GM12891 (cell line): ENCODE data around the gene CTXN3.

Source experiments
- PAX5 ChIP-seq: IDR thresholded peaks from 2 replicates; pipeline ENCODE4 v1.6.1; 2011; ENCODE audit warnings: low read length, moderate library complexity, mild to moderate bottlenecking; ENCODE audit not compliant: insufficient read depth, severe bottlenecking
- POLR2A ChIP-seq: IDR thresholded peaks from 2 replicates; pipeline ENCODE4 v1.6.1; 2011; ENCODE audit warnings: low read depth, low read length, control low read depth
- POLR2AphosphoS5 ChIP-seq: IDR thresholded peaks from 2 replicates; pipeline ENCODE4 v1.6.1; 2011; ENCODE audit warnings: low read depth, low read length, control low read depth
- POU2F2 ChIP-seq: IDR thresholded peaks from 2 replicates; pipeline ENCODE4 v1.6.1; 2011; ENCODE audit warnings: low read depth, mild to moderate bottlenecking, control low read depth, low read length, moderate library complexity
- SPI1 ChIP-seq: IDR thresholded peaks from 2 replicates; pipeline ENCODE4 v1.6.1; 2011; ENCODE audit warnings: low read depth, low read length, control low read depth
- TAF1 ChIP-seq: IDR thresholded peaks from 2 replicates; pipeline ENCODE4 v1.6.1; 2011; ENCODE audit warnings: low read depth, low read length, control low read depth

DNA sequence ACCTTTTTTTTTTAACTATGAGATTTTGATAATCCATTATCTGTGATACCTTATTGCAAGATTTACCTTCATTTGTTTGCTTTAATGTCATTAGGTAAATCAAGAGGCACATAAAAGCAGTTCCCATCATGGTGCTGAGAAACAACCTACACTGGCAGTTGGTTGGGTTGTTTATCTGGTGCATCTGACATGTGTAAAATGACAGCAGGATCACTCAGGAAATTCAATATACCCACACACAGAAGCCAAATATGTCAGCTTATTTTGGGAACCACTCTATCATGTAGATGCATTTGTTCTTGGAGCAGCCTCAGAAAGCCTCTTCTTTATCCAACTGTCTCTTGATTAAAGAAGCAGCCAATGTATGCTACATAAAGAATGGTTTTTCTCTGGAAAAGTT lies 46.5 kb downstream of the CTXN3 start:
- TF ChIP-seq POLR2A (no peak), POU2F2 (no peak), POLR2AphosphoS5 (no peak), TAF1 (no peak), PAX5 (no peak), SPI1 (no peak)
